ENCODE results near the gene CCDC149.

GRCh38 chr4:24836661-24837242 is 76.1 kb downstream of the CCDC149 start:
- TF ChIP-seq, protein P1, sequence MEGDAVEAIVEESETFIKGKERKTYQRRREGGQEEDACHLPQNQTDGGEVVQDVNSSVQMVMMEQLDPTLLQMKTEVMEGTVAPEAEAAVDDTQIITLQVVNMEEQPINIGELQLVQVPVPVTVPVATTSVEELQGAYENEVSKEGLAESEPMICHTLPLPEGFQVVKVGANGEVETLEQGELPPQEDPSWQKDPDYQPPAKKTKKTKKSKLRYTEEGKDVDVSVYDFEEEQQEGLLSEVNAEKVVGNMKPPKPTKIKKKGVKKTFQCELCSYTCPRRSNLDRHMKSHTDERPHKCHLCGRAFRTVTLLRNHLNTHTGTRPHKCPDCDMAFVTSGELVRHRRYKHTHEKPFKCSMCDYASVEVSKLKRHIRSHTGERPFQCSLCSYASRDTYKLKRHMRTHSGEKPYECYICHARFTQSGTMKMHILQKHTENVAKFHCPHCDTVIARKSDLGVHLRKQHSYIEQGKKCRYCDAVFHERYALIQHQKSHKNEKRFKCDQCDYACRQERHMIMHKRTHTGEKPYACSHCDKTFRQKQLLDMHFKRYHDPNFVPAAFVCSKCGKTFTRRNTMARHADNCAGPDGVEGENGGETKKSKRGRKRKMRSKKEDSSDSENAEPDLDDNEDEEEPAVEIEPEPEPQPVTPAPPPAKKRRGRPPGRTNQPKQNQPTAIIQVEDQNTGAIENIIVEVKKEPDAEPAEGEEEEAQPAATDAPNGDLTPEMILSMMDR (IDR thresholded peaks at IDR 0.05) = no peak
- no peak for TF ChIP-seq EZH2 (IDR thresholded peaks at IDR 0.05; ENCODE audit: borderline replicate concordance, insufficient read depth, low read depth, low read length, poor library complexity, severe bottlenecking)
